IMR-90 (cell line): ENCODE measurements around the gene OR2V2. TPM values are rescaled to one million over a fixed set of nuclear protein-coding genes. Genes with fewer than 3 reads are reported as not detected.

Experiments used
- ATAC-seq: fragments of 200-7000 bp; cut with Tn5 transposase; 2 replicates; pipeline ENCODE4 v1.9.1; 2020; ENCODE audit warnings: low read depth, mild to moderate bottlenecking, moderate library complexity
- BruUV-seq: library from RNA; stranded (reverse); fragments of 400-500 nt; replicated peaks from 2 replicates; lab custom pipeline; 2021; lab: Mats Ljungman, UMichigan
- CTCF ChIA-PET: fragments of 300-600 bp; formaldehyde crosslinking; extraction: SDS; loops from one replicate; lab custom pipeline; 2021; ENCODE audit warnings: antibody characterized with exemption; lab: Yijun Ruan, JAX
- POLR2A ChIA-PET: fragments of 300-600 bp; sonication (Branson Sonifier 250); formaldehyde crosslinking; loops from one replicate; lab custom pipeline; 2022; ENCODE audit warnings: antibody characterized with exemption; ENCODE audit not compliant: unreplicated experiment; lab: Charles Lee
- DNase-seq: peaks from one replicate; pipeline ENCODE4 v3.0.0; 2013
- H2AFZ ChIP-seq: replicated peaks from 2 replicates; pipeline ENCODE3; 2013; ENCODE audit warnings: low read length, mild to moderate bottlenecking; ENCODE audit not compliant: poor library complexity
- H2AK5ac ChIP-seq: 2 replicates; pipeline ENCODE4 v1.6.1; 2013; ENCODE audit warnings: low read depth, low read length, inconsistent platforms
- H2AK9ac ChIP-seq: replicated peaks from 2 replicates; pipeline ENCODE3; 2013; ENCODE audit warnings: mild to moderate bottlenecking, low read depth, low read length, moderate library complexity; ENCODE audit not compliant: poor library complexity
- H2BK120ac ChIP-seq: 2 replicates; pipeline ENCODE4 v1.6.1; 2013; ENCODE audit warnings: low read depth, low read length, inconsistent platforms
- H2BK15ac ChIP-seq: 3 replicates; pipeline ENCODE4 v1.6.1; 2013; ENCODE audit warnings: low read depth, low read length, inconsistent platforms
- H2BK20ac ChIP-seq: 2 replicates; pipeline ENCODE4 v1.6.1; 2013; ENCODE audit warnings: low read depth, mild to moderate bottlenecking, inconsistent platforms, low read length, moderate library complexity
- H2BK5ac ChIP-seq: 2 replicates; pipeline ENCODE4 v1.6.1; 2013; ENCODE audit warnings: mild to moderate bottlenecking, low read depth, low read length, inconsistent platforms; ENCODE audit not compliant: poor library complexity, severe bottlenecking
- H3K14ac ChIP-seq: replicated peaks from 2 replicates; pipeline ENCODE4 v1.6.1; 2013; ENCODE audit warnings: low read depth, low read length, inconsistent platforms
- H3K18ac ChIP-seq: 2 replicates; pipeline ENCODE4 v1.6.1; 2013; ENCODE audit warnings: low read depth, low read length, control low read depth
- H3K23ac ChIP-seq: 2 replicates; pipeline ENCODE4 v1.6.1; 2013; ENCODE audit warnings: low read depth, low read length, inconsistent platforms
- H3K27ac ChIP-seq: 2 replicates; pipeline ENCODE4 v1.5.1; 2013; ENCODE audit warnings: mild to moderate bottlenecking, control low read depth, low read length; ENCODE audit not compliant: insufficient read depth
- H3K27me3 ChIP-seq: 2 replicates; pipeline ENCODE4 v1.6.1; 2013; ENCODE audit warnings: low read length; ENCODE audit not compliant: control insufficient read depth, insufficient read depth
- H3K36me3 ChIP-seq: 2 replicates; pipeline ENCODE4 v1.6.1; 2013; ENCODE audit warnings: low read length, mixed read lengths; ENCODE audit not compliant: control insufficient read depth, insufficient read depth
- H3K4ac ChIP-seq: 2 replicates; pipeline ENCODE4 v1.6.1; 2013; ENCODE audit warnings: low read depth, low read length, inconsistent platforms
- H3K4me1 ChIP-seq: 2 replicates; pipeline ENCODE4 v1.6.1; 2013; ENCODE audit warnings: low read length, mixed read lengths; ENCODE audit not compliant: control insufficient read depth, insufficient read depth
- H3K4me2 ChIP-seq: 2 replicates; pipeline ENCODE4 v1.6.1; 2013; ENCODE audit warnings: low read depth, mild to moderate bottlenecking, control low read depth, low read length, moderate library complexity
- H3K4me3 ChIP-seq: 2 replicates; pipeline ENCODE4 v1.5.1; 2013; ENCODE audit warnings: low read depth, mild to moderate bottlenecking, control low read depth, low read length, moderate library complexity; ENCODE audit not compliant: insufficient read depth
- H3K56ac ChIP-seq: 2 replicates; pipeline ENCODE4 v1.6.1; 2013; ENCODE audit warnings: low read length, inconsistent platforms; ENCODE audit not compliant: insufficient read depth; ENCODE audit errors: extremely low read depth
- H3K79me1 ChIP-seq, 2 experiments: 2 replicates each; pipeline ENCODE4 v1.6.1; 2013; ENCODE audit warnings: low read length in 2 of 2, inconsistent platforms in 1 of 2, low read depth in 1 of 2
- H3K9ac ChIP-seq: 2 replicates; pipeline ENCODE4 v1.6.1; 2013; ENCODE audit warnings: low read depth, low read length, control low read depth
- H3K9me1 ChIP-seq: 2 replicates; pipeline ENCODE4 v1.6.1; 2013; ENCODE audit warnings: low read length, inconsistent platforms; ENCODE audit not compliant: insufficient read depth
- H3K9me3 ChIP-seq: 2 replicates; pipeline ENCODE4 v1.6.1; 2013; ENCODE audit warnings: low read length; ENCODE audit not compliant: control insufficient read depth, insufficient read depth
- H4K20me1 ChIP-seq: 2 replicates; pipeline ENCODE4 v1.6.1; 2013; ENCODE audit warnings: low read length, inconsistent platforms; ENCODE audit not compliant: insufficient read depth
- H4K5ac ChIP-seq: 2 replicates; pipeline ENCODE4 v1.6.1; 2013; ENCODE audit warnings: mild to moderate bottlenecking, low read depth, low read length, control low read depth
- H4K8ac ChIP-seq, 2 experiments: 2 replicates each; pipeline ENCODE4 v1.6.1; 2013; ENCODE audit warnings: low read depth in 2 of 2, low read length in 2 of 2, control low read depth in 1 of 2, inconsistent platforms in 1 of 2
- H4K91ac ChIP-seq: 2 replicates; pipeline ENCODE4 v1.6.1; 2013; ENCODE audit warnings: low read depth, low read length, inconsistent platforms; ENCODE audit not compliant: insufficient read depth
- CEBPB ChIP-seq: IDR thresholded peaks from 2 replicates; pipeline ENCODE4 v1.6.1; 2012; ENCODE audit warnings: low read depth, low read length, improper control_type of control experiment
- FOS ChIP-seq: fragments of 150-350 bp; IDR thresholded peaks from 2 replicates; pipeline ENCODE4 v1.6.1; 2016; ENCODE audit warnings: low read depth, low read length
- MAFK ChIP-seq: IDR thresholded peaks from 2 replicates; pipeline ENCODE4 v1.6.1; 2012; ENCODE audit warnings: low read depth, low read length, improper control_type of control experiment
- MAZ ChIP-seq: IDR thresholded peaks from 2 replicates; pipeline ENCODE4 v1.6.1; 2012; ENCODE audit warnings: low read depth, mild to moderate bottlenecking, low read length, improper control_type of control experiment, moderate library complexity, borderline replicate concordance
- MXI1 ChIP-seq: IDR thresholded peaks from 2 replicates; pipeline ENCODE4 v1.6.1; 2012; ENCODE audit warnings: low read depth, mild to moderate bottlenecking, low read length, moderate library complexity, borderline replicate concordance
- POLR2A ChIP-seq: IDR thresholded peaks from 2 replicates; pipeline ENCODE4 v1.6.1; 2012; ENCODE audit warnings: mild to moderate bottlenecking, low read depth, low read length
- RCOR1 ChIP-seq: IDR thresholded peaks from 2 replicates; pipeline ENCODE4 v1.6.1; 2012; ENCODE audit warnings: mild to moderate bottlenecking, low read length, improper control_type of control experiment; ENCODE audit not compliant: insufficient replicate concordance
- RFX5 ChIP-seq: IDR thresholded peaks from 2 replicates; pipeline ENCODE4 v1.8.0; 2012; ENCODE audit warnings: low read depth, mild to moderate bottlenecking, low read length, moderate library complexity
- USF2 ChIP-seq: fragments of 150-350 bp; IDR thresholded peaks from 2 replicates; pipeline ENCODE4 v1.6.1; 2017; ENCODE audit warnings: mild to moderate bottlenecking, antibody characterized with exemption, low read length, low read depth
- whole genome bisulfite sequencing, 2 experiments: methylation state at CpG; one replicate each; pipeline versions ENCODE4 v1.1.5 to v1.1.7; 2013; ENCODE audit warnings: missing lambda C conversion rate in 2 of 2; ENCODE audit not compliant: insufficient read length in 1 of 2; ENCODE audit errors: extremely low coverage in 2 of 2; 5-methylcytosine and 5-hydroxymethylcytosine counted together
- dilution Hi-C: fragments of 300-500 bp; cut with HindIII; formaldehyde crosslinking; loops from one replicate; pipeline ENCODE4 v1.14.3; 2018; ENCODE audit warnings: low sequenced_read_pairs; ENCODE audit not compliant: unreplicated experiment
- in situ Hi-C: fragments of 300-500 bp; cut with MboI; formaldehyde crosslinking; loops from 3 replicates; pipeline ENCODE4 v1.14.3; 2019; ENCODE audit warnings: low sequenced_read_pairs, inconsistent platforms, mixed read lengths
- intact Hi-C: fragments of 100-400 bp; cut with micrococcal nuclease; formaldehyde crosslinking; loops from 2 replicates; pipeline ENCODE4 v1.10.0; 2022
- polyA plus RNA-seq, 3 experiments: library from polyadenylated mRNA; depleted of rRNA; stranded (reverse); fragments of >200 nt; gene quantifications; 2 replicates each; pipeline ENCODE4 v1.2.3, GENCODE V29; 2012; ENCODE audit warnings: low replicate concordance in 1 of 3
- total RNA-seq: library from RNA; depleted of rRNA; stranded (reverse); fragments of >200 nt; gene quantifications from 2 replicates; pipeline ENCODE4 v1.2.3, GENCODE V29; 2012

The OR2V2 gene
- total and polyA plus RNA-seq, 2 of the 4 experiments (the other 2 are of a cell fraction), result not detected

GRCh38 chr5:181198106-181198685, 50.8 kb downstream of the OR2V2 start:
- WGBS, 2 experiments, result 83% methylated on average over 3 of the region's 12 CpGs; no CpG with 5 or more reads in 1 of the 2 experiments
- intact Hi-C loops, result no loop called here
- no peak for ATAC-seq

More at GRCh38 chr5:181198106-181198685, 50.8 kb downstream of the OR2V2 start:
- H4K20me1 ChIP-seq, result no peaks in the 10 kb centered on the region
- ChIA-PET CTCF (interaction anchor here (1.0 kb wide), 1 partner anchor 13 kb away, joined by 4 read pairs; no protein-coding TSS in a partner anchor), POLR2A (interaction anchor here (0.9 kb wide), 1 partner anchor 9 kb away, joined by 3 read pairs; no protein-coding TSS in a partner anchor)
- in situ Hi-C loops, result no loop called here
- no TSS peak for BruUV-seq
- H3K9ac ChIP-seq, result no peak overlapping the region
- H4K91ac ChIP-seq, result no peak overlapping the region
- no peak overlapping the region for H2BK15ac ChIP-seq
- H3K4me1 ChIP-seq, result no peaks in the 10 kb centered on the region
- no peak overlapping the region for H2BK5ac ChIP-seq
- TF ChIP-seq USF2 (no peak), RFX5 (no peak), POLR2A (no peak), MAFK (no peak), CEBPB (no peak), MXI1 (no peak), FOS (no peak), MAZ (no peak), RCOR1 (no peak)
- no peak overlapping the region for H4K5ac ChIP-seq
- dilution Hi-C loops, result no loop called here
- H3K56ac ChIP-seq, result no peak overlapping the region
- no peaks in the 10 kb centered on the region for H3K9me3 ChIP-seq
- no peak overlapping the region for H3K27ac ChIP-seq
- H3K14ac ChIP-seq, result no peak overlapping the region
- H3K79me1 ChIP-seq, result no peaks in the 10 kb centered on the region
- H2AK9ac ChIP-seq, result no peak overlapping the region
- H3K18ac ChIP-seq, result no peak overlapping the region
- no peak overlapping the region for H3K23ac ChIP-seq
- H2BK20ac ChIP-seq, result no peak overlapping the region
- no peak overlapping the region for H3K4ac ChIP-seq
- no peaks in the 10 kb centered on the region; the same call in 1 of the 2 replicates for H3K27me3 ChIP-seq
- H2AFZ ChIP-seq, result no peak overlapping the region
- H3K4me3 ChIP-seq, result no peak overlapping the region
- H3K9me1 ChIP-seq, result no peaks in the 10 kb centered on the region
- H3K4me2 ChIP-seq, result no peak overlapping the region
- H3K36me3 ChIP-seq, result no peaks in the 10 kb centered on the region
- H4K8ac ChIP-seq, result no peak overlapping the region
- H2BK120ac ChIP-seq, result no peak overlapping the region
- H2AK5ac ChIP-seq, result no peak overlapping the region
- no peak for DNase-seq
